Right lobe of liver (tissue), 6 donors: ENCODE results near the gene TCEA3. TPM values are rescaled to one million over a fixed set of nuclear protein-coding genes. Genes with fewer than 3 reads are reported as not detected.
"Not testable (repeated sequence)": the region's sequence is repeated elsewhere in the genome, so short reads cannot be mapped to it uniquely, and the experiment has no call there.

Experiments
- ATAC-seq, 4 donors: fragments of 200-7000 bp; cut with Tn5 transposase; one replicate each; pipeline ENCODE4 v1.9.1; 2020; ENCODE audit warnings: mild to moderate bottlenecking in 4 of 4, moderate library complexity in 4 of 4
- DNase-seq, 3 donors: peaks; one replicate each; pipeline ENCODE4 v3.0.0-alpha.2; 2020
- H3K27ac ChIP-seq, 3 donors: fragments of 200-600 bp; one replicate each; pipeline ENCODE4 v1.8.0; 2022
- H3K27me3 ChIP-seq, 2 donors: fragments of 200-600 bp; one replicate each; pipeline ENCODE4 v1.8.0; 2022
- H3K36me3 ChIP-seq, 4 donors: fragments of 200-600 bp; sonication (generic) in 1 of 4; one replicate each; pipeline versions ENCODE4 v1.5.1 to v1.8.0; 2017 to 2022; ENCODE audit warnings: control low read depth in 1 of 4
- H3K4me1 ChIP-seq, 4 donors: fragments of 200-600 bp; sonication (generic) in 1 of 4; one replicate each; pipeline versions ENCODE4 v1.5.1 to v1.8.0; 2017 to 2022; ENCODE audit warnings: control low read depth in 1 of 4
- H3K4me3 ChIP-seq, 3 donors: fragments of 200-600 bp; one replicate each; pipeline ENCODE4 v1.8.0; 2022
- H3K9me3 ChIP-seq, 4 donors: fragments of 200-600 bp; sonication (generic) in 1 of 4; one replicate each; pipeline versions ENCODE4 v1.5.1 to v1.8.0; 2017 to 2022; ENCODE audit warnings: control low read depth in 1 of 4
- CTCF ChIP-seq, 4 donors: fragments of 200-600 bp in 3 of 4; fragments of 450-650 bp in 1 of 4; IDR thresholded peaks; one replicate each; pipeline versions ENCODE4 v1.5.1 to v1.8.0; 2016 to 2022; ENCODE audit warnings: antibody characterized with exemption in 4 of 4, mild to moderate bottlenecking in 2 of 4
- POLR2A ChIP-seq: fragments of 450-650 bp; IDR thresholded peaks from one replicate; pipeline ENCODE4 v1.6.1; 2017; ENCODE audit warnings: antibody characterized with exemption, mild to moderate bottlenecking
- WGBS: methylation state at CpG from one replicate; pipeline ENCODE4 v1.1.6; 2018; ENCODE audit warnings: low coverage, low lambda C conversion rate; ENCODE audit not compliant: insufficient coverage; ENCODE audit errors: missing lambda C conversion rate; 5-methylcytosine and 5-hydroxymethylcytosine counted together
- intact Hi-C, 2 donors: fragments of 100-400 bp; cut with DNase I; formaldehyde crosslinking; loops; one replicate each; pipeline versions ENCODE4 v1.11.2 to v1.14.1; 2022
- total RNA-seq, 6 experiments: library from RNA; depleted of rRNA in 2 of 6; stranded (reverse); fragments of >200 nt in 2 of 6; fragmentation: NEBNext Ultra II Directional in 3 of 6; extraction: Animal tissue kit (Norgen Biotek cat#: 25700) in 3 of 6; gene quantifications; one replicate each; pipeline versions ENCODE4 v1.1.0 to v1.2.4, GENCODE V29; 2016 to 2023
- donor health status: DM: no; HTN: yes; CAD: no.
- donor health status: DM: no; HTN: no; CAD: no.
- donor health status: DM: no; HTN: no; CAD: no.
- donor health status: DM: no; HTN: yes; CAD: no.
- donor health status: DM: no; HTN: yes; CAD: no.

TCEA3 gene
- total RNA-seq, 6 experiments from 2014 or later, result 53.3 to 94.0 (median 63.2) TPM

GRCh38 chr1:23381233-23381885 lies 43.2 kb downstream of the TCEA3 start:
- intact Hi-C loops, result no loop called here
- H3K4me1 ChIP-seq, result no peaks in the 10 kb centered on the region
- no peaks in the 10 kb centered on the region for H3K9me3 ChIP-seq
- H3K27ac ChIP-seq, result no peak overlapping the region
- DNase-seq, result no peak
- no peaks in the 10 kb centered on the region for H3K27me3 ChIP-seq
- no peak for ATAC-seq
- TF ChIP-seq POLR2A (no peak), CTCF (IDR thresholded peaks at IDR 0.05) (no peak)
- peaks cover 0 to 27% (median 6%) of the 10 kb centered on the region in 4 donors for H3K36me3 ChIP-seq
- H3K4me3 ChIP-seq, result no peak overlapping the region
- 80% methylated on average over 4 of the region's 5 CpGs for WGBS

- ATAC-seq, result no peak
- no peak overlapping the region for H3K27ac ChIP-seq
- TF ChIP-seq CTCF (IDR thresholded peaks at IDR 0.05) (no peak), POLR2A (no peak)
These were observed 43.8 kb downstream of the TCEA3 start for GRCh38 chr1:23380719-23381118.

GRCh38 chr1:23380236-23380635 lies 44.3 kb downstream of the TCEA3 start:
- ATAC-seq, H3K27me3 ChIP-seq, H3K9me3 ChIP-seq, H3K4me1 ChIP-seq, intact Hi-C loops, H3K27ac ChIP-seq, DNase-seq, H3K4me3 ChIP-seq: not testable (repeated sequence)
- H3K36me3 ChIP-seq, result peaks cover 0 to 21% (median 6%) of the 10 kb centered on the region in 4 donors
- WGBS, result 57% methylated on average over 4 of the region's 4 CpGs

More at GRCh38 chr1:23380719-23381118, 43.8 kb downstream of the TCEA3 start:
- Histone ChIP-seq H3K4me3 (no peak overlapping the region), H3K36me3 (peaks cover 0 to 26% (median 6%) of the 10 kb centered on the region in 4 donors), H3K4me1 (no peaks in the 10 kb centered on the region), H3K9me3 (no peaks in the 10 kb centered on the region), H3K27me3 (no peaks in the 10 kb centered on the region)
- intact Hi-C loops, result no loop called here
- WGBS, result 56% methylated on average over 5 of the region's 5 CpGs
- no peak for DNase-seq

- no peak for DNase-seq
- H3K36me3 ChIP-seq, result peaks cover 0 to 6% (median 2%) of the 10 kb centered on the region in 4 donors
- WGBS, result 69% methylated on average over 18 of the region's 19 CpGs
- no peaks in the 10 kb centered on the region for H3K4me1 ChIP-seq
- H3K27ac ChIP-seq, result no peak overlapping the region
- no peak overlapping the region for H3K4me3 ChIP-seq
- no peaks in the 10 kb centered on the region for H3K9me3 ChIP-seq
- H3K27me3 ChIP-seq, result no peaks in the 10 kb centered on the region
- TF ChIP-seq CTCF (IDR thresholded peaks at IDR 0.05) (no peak), POLR2A (no peak)
- intact Hi-C loops, result no loop called here
- peak in 3 of 4 donors; percentile 33 to 44 (median 39) for ATAC-seq
These were observed 47.4 kb downstream of the TCEA3 start for GRCh38 chr1:23376890-23377811.

- H3K27me3 ChIP-seq, H3K36me3 ChIP-seq, ATAC-seq, H3K9me3 ChIP-seq, H3K4me3 ChIP-seq, intact Hi-C loops, H3K27ac ChIP-seq, DNase-seq: not testable (repeated sequence)
- WGBS, result 85% methylated on average over 10 of the region's 12 CpGs
- H3K4me1 ChIP-seq, result peaks cover 0 to 20% (median 7%) of the 10 kb centered on the region in 4 donors
These were observed 50.3 kb downstream of the TCEA3 start for GRCh38 chr1:23374079-23374735.
